ENCODE measurements around the gene SPEG.

SPEG gene

DNA sequence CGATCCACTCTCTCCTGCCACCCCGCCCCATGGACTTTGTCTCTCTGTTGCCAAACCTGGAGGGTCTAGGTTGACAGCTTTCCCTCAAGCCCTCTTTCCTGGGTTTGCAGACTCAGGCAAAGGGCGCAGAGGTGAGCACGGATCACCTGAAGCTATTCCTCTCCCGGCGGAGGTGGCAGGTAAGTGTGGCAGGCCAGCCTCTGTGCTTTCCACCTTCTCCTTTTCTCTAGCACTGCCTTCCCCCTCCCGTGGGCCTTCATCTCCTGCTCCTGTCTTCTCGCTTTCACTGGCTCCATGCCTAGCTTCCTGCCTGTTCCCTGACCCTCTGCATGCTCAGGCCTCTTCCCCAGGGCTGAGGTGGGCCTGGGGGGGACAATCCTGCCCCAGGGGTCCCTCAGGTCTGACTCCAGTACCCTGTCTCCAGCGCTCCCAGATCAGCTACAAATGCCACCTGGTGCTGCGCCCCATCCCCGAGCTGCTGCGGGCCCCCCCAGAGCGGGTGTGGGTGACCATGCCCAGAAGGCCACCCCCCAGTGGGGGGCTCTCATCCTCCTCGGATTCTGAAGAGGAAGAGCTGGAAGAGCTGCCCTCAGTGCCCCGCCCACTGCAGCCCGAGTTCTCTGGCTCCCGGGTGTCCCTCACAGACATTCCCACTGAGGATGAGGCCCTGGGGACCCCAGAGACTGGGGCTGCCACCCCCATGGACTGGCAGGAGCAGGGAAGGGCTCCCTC is 48.2 kb downstream of the SPEG start:
- TF ChIP-seq, protein P1, sequence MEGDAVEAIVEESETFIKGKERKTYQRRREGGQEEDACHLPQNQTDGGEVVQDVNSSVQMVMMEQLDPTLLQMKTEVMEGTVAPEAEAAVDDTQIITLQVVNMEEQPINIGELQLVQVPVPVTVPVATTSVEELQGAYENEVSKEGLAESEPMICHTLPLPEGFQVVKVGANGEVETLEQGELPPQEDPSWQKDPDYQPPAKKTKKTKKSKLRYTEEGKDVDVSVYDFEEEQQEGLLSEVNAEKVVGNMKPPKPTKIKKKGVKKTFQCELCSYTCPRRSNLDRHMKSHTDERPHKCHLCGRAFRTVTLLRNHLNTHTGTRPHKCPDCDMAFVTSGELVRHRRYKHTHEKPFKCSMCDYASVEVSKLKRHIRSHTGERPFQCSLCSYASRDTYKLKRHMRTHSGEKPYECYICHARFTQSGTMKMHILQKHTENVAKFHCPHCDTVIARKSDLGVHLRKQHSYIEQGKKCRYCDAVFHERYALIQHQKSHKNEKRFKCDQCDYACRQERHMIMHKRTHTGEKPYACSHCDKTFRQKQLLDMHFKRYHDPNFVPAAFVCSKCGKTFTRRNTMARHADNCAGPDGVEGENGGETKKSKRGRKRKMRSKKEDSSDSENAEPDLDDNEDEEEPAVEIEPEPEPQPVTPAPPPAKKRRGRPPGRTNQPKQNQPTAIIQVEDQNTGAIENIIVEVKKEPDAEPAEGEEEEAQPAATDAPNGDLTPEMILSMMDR (IDR thresholded peaks at IDR 0.05; ENCODE audit: borderline replicate concordance, control extremely low read depth, extremely low read depth, insufficient read depth, missing control alignments): no peak
- in situ Hi-C loops (cut with MboI; ENCODE audit: low sequenced_read_pairs, unreplicated experiment): no loop called here
- DNase-seq (ENCODE audit: low spot score): no peak

DNA sequence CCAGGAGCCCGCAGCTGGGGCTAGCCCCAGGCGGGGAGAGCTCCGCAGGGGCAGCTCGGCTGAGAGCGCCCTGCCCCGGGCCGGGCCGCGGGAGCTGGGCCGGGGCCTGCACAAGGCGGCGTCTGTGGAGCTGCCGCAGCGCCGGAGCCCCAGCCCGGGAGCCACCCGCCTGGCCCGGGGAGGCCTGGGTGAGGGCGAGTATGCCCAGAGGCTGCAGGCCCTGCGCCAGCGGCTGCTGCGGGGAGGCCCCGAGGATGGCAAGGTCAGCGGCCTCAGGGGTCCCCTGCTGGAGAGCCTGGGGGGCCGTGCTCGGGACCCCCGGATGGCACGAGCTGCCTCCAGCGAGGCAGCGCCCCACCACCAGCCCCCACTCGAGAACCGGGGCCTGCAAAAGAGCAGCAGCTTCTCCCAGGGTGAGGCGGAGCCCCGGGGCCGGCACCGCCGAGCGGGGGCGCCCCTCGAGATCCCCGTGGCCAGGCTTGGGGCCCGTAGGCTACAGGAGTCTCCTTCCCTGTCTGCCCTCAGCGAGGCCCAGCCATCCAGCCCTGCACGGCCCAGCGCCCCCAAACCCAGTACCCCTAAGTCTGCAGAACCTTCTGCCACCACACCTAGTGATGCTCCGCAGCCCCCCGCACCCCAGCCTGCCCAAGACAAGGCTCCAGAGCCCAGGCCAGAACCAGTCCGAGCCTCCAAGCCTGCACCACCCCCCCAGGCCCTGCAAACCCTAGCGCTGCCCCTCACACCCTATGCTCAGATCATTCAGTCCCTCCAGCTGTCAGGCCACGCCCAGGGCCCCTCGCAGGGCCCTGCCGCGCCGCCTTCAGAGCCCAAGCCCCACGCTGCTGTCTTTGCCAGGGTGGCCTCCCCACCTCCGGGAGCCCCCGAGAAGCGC is 49.1 kb downstream of the SPEG start:
- no peak for DNase-seq (ENCODE audit: low spot score)
- in situ Hi-C loops (cut with MboI; ENCODE audit: low sequenced_read_pairs, unreplicated experiment): no loop called here
- TF ChIP-seq, protein P1 (IDR thresholded peaks at IDR 0.05; ENCODE audit: borderline replicate concordance, control extremely low read depth, extremely low read depth, insufficient read depth, missing control alignments): no peak

DNA sequence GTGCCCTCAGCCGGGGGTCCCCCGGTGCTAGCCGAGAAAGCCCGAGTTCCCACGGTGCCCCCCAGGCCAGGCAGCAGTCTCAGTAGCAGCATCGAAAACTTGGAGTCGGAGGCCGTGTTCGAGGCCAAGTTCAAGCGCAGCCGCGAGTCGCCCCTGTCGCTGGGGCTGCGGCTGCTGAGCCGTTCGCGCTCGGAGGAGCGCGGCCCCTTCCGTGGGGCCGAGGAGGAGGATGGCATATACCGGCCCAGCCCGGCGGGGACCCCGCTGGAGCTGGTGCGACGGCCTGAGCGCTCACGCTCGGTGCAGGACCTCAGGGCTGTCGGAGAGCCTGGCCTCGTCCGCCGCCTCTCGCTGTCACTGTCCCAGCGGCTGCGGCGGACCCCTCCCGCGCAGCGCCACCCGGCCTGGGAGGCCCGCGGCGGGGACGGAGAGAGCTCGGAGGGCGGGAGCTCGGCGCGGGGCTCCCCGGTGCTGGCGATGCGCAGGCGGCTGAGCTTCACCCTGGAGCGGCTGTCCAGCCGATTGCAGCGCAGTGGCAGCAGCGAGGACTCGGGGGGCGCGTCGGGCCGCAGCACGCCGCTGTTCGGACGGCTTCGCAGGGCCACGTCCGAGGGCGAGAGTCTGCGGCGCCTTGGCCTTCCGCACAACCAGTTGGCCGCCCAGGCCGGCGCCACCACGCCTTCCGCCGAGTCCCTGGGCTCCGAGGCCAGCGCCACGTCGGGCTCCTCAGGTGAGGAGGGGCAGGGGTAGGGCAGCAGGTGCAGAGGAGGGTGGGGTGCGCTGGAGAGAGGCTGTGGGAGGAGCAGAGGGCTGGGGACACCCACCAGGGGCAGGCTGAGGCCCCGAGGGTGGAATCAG is 49.9 kb downstream of the SPEG start:
- no peak for DNase-seq (ENCODE audit: low spot score)
- TF ChIP-seq, protein P1 (IDR thresholded peaks at IDR 0.05; ENCODE audit: borderline replicate concordance, control extremely low read depth, extremely low read depth, insufficient read depth, missing control alignments): no peak
- in situ Hi-C loops (cut with MboI; ENCODE audit: low sequenced_read_pairs, unreplicated experiment): no loop called here

DNA sequence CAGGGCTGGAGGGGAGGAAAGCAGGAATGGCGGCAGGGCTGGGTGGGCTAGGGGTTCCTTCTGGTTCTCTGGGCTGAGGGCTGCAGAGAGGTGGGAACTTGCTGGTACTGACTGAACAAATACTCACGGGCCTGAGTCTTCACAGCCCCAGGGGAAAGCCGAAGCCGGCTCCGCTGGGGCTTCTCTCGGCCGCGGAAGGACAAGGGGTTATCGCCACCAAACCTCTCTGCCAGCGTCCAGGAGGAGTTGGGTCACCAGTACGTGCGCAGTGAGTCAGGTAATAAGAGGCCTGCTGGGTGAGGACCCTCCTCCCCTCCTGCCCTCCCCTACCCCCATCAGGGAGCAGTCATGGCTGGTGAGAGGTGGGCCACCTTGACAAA is 50.5 kb downstream of the SPEG start:
- no peak for DNase-seq (ENCODE audit: low spot score)
- in situ Hi-C loops (cut with MboI; ENCODE audit: low sequenced_read_pairs, unreplicated experiment): no loop called here
- TF ChIP-seq, protein P1 (IDR thresholded peaks at IDR 0.05; ENCODE audit: borderline replicate concordance, control extremely low read depth, extremely low read depth, insufficient read depth, missing control alignments): no peak

DNA sequence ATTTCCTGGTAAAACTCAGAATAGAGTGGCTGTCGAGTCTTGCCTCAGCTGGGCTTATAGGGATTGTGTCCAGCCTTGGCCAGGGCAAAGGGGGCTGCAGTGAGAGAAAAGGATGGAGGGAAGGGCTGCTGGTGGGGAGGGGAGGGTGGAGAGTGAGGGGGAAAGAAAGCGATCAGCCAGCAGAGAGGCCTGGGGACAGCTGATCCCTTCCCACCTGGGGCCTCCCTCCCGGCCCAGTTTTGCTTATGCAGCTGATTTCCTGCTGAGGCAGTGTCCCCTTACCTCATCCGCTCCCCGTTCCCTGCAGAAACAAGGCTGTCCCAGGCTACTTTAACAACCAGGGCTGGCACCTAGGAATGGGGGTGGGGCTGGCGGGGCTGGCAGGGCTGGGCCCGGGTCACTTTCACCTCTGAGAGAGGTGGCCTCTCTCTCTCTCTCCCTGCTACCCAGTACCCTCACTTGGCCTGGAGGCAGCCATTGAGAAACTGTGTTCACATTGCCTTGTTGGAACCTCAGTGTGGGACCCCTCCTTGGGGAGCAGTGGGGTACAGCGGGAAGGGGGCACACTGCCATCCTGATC is 51.8 kb downstream of the SPEG start:
- DNase-seq (ENCODE audit: low spot score): no peak
- in situ Hi-C loops (cut with MboI; ENCODE audit: low sequenced_read_pairs, unreplicated experiment): no loop called here
- TF ChIP-seq, protein P1 (IDR thresholded peaks at IDR 0.05; ENCODE audit: borderline replicate concordance, control extremely low read depth, extremely low read depth, insufficient read depth, missing control alignments): no peak
